T47D (cell line): ENCODE data around the gene PATE4.
A peak's percentile ranks its signal among the peaks of the same experiment; 100 is the strongest.

Source experiments
- DNase-seq, 2 experiments: peaks; one replicate each; pipeline versions ENCODE4 v3.0.0 to v3.0.0-alpha.2; 2011 to 2012; ENCODE audit warnings: low read depth in 1 of 2, low spot score in 1 of 2
- JUND ChIP-seq: IDR thresholded peaks from 2 replicates; pipeline ENCODE4 v1.6.1; 2012; ENCODE audit warnings: low read depth
- in situ Hi-C: cut with HindIII; loops from 2 replicates; pipeline ENCODE4 v1.10.0; 2016; ENCODE audit warnings: low sequenced_read_pairs, low pct_unique_long_range_greater_than_20kb

PATE4 gene

DNA sequence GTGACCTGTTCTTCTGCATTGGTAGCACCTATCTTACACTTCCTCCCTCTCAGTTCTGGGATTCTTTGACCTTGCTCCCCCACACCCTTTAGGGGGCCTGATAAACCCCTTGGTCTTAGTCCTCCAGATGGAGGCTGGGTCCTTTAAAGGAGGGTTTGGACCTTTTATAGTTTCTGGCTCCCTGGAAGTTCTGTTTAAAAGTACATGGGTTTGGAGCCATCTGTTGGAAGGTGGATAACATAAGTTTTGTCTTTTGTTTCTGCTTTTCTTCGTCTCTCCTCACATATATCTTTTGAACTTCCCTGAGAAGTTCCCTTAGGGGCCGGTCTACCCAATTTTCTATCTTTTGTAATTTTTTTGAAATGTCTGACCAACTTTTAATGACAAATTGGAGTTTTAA, 36.4 kb downstream of the PATE4 start:
- in situ Hi-C loops: no loop called here
- TF ChIP-seq JUND: no peak
- peak in 1 of 2 experiments; percentile 57 for DNase-seq

DNA sequence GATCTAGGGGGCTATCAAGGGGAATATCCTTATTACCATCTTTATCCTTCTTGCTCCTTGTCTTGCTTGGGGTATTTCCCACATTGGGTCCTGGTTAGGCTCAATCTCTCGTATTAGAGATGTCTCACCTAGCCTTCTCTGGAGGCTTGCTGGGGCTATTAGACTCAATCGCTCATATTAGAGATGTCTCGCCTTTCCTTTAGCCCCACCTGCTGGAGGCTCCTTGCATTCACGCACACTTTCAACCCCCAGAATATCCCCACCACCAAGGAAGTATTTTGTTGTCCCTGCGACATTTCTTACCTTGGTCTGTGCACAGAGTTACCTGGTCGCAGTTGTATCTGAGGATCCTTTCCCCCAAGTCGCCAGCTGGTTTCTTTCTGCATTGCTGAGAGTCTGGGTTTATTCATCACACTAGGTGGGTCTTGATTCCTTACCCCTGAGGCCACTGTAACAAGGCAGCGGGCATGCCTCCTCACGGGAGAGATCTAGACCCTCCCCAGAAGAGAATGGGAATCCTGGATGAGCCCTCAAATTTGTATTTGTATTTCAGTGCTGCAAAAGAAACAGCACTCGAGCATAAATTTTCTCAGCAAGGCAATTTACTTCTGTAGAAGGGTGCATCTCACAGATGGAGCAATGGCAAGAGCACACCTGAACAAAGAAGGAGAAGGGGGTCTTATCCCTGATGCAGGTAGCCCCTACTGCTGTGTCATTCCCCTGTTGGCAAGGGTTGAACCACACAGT, 38.4 kb downstream of the PATE4 start:
- TF ChIP-seq JUND: no peak
- in situ Hi-C loops: no loop called here
- DNase-seq: peak; percentile 52 to 77

DNA sequence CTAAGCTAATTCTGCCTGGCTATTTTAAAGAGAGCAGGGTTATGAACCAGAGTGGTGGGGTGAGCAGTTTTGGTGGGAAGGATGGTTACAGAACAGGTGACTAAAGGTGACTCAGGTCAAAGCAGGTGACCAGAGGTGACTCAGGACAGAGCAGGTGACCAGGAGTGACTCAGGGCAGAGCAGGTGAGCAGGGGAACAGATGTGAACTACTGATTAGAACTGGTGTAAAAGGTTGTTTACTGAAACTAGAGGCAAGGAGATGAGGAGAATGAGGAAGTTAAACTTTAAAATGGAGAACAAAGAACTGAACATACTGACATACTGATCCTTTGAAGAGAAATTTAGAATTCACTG, 39.0 kb downstream of the PATE4 start:
- no peak for DNase-seq
- in situ Hi-C loops: no loop called here
- no peak for TF ChIP-seq JUND

DNA sequence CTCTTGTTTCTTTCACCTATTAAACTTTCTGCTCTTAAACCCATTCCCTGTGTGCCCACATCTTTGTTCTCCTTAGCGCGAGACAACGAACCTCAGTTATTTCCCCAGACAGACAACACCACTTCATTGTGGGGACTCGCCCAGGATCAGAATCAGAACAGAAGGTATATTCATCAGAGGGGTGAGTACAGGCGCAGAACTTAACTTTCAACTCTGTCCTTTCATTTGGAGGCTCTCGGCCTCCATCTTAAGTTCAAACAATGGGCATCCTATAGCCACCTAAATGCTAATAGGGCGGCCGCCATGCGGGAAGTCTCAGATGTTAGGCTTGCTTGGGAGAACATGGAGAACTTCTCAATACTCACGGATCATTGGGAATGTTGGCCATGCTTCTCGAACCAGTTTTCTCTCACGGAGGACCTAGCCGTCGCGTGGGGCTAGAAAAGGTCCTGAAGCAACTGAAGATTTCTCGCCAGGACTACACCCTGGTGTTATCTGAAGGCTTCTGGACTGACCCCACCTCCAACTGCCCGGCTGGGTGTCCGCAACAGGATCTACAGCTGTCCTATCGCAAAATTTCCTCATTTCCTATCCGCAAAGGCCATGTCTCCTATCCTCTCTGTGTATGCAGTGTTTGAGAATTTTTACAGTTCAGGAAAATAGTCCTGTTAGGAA, 40.9 kb downstream of the PATE4 start:
- no peak for TF ChIP-seq JUND
- in situ Hi-C loops: no loop called here
- DNase-seq: no peak

DNA sequence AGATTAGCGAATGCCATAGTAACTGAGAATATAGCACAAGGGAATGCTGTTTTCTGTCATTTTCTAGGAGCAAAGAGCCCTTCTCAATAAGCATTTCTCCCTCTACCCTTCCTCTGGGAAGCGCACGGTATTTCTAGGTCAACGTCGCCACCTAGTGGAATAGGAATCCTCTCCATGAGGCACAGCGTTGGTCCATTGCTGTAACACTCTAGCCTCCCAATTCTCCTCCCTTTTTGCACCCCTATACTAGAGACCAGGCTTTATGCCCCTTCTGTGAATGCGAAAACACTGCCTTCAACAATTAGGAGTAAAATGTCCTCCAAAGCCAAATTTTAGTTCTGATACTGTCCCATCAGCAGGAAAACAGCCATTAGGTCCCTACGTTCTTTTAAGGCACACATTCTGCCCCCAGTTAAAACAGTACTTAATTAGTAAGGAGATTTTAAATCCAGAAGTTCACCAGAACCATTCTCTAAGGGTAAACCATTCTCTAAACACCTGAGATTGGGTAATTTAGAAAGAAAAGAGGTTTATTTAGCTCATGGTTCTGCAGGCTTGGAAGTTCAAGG, 41.5 kb downstream of the PATE4 start:
- in situ Hi-C loops: no loop called here
- peak; percentile 84 to 91 for DNase-seq

DNA sequence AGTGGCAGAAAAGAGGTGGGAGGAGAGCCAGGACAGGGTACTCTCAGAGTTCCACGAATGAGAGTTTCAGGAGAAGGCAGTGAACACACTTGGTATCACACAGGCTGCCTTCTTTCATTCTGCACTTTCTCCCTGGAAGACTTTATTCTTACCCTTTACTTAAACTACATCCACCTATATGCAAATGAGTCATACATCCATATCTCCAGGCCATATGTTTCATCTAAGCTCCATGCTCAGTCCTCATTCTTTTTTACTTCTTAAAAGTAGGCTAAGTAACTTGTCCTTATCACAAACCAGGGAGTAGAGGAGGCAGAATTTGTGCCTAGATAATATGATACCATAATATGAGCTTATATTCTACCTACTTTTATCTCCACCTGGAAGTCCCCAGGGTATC, 48.2 kb downstream of the PATE4 start:
- in situ Hi-C loops: no loop called here
- TF ChIP-seq JUND: no peak
- DNase-seq: no peak

More for the DNA sequence above, 41.5 kb downstream of the PATE4 start:
- TF ChIP-seq JUND: no peak

DNA sequence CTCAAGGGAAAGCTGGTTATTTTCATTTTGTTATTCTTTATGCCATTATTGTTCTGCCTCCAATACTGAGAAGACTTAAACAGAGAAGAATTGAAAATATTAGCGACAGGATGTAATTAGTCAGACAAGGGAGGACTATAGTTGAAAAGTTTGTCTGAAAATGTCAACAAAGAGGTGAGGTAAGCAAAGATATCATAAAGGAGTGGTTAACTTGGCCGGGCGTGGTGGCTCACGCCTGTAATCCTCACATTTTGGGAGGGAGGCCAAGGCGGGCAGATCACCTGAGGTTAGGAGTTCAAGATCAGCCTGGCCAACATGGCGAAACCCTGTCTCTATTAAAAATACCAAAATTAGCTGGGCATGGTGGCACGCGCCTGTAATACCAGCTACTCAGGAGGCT, 50.3 kb downstream of the PATE4 start:
- DNase-seq: no peak
- TF ChIP-seq JUND: no peak
- in situ Hi-C loops: no loop called here

DNA sequence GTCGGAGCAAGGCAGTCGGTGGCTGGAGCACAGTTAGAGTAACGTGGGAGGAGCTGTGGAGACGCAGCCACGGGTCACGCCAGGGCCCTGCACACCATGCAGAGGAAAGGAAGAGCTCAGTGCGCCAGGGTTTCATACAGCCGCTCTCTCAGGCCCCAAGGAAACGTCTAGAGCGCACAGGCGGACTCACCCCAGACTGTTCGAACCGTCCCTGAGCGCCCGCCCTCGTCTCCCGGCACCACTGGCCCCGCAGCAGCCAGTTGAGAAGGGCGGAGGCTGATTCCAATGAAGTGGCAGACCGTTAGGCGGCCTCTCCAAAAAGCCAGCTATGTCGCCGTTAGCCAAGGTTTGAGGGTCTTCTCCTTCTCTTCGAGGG, 53.9 kb downstream of the PATE4 start:
- peak in 1 of 2 experiments; percentile 82 for DNase-seq
- no peak for TF ChIP-seq JUND
- in situ Hi-C loops: no loop called here

DNA sequence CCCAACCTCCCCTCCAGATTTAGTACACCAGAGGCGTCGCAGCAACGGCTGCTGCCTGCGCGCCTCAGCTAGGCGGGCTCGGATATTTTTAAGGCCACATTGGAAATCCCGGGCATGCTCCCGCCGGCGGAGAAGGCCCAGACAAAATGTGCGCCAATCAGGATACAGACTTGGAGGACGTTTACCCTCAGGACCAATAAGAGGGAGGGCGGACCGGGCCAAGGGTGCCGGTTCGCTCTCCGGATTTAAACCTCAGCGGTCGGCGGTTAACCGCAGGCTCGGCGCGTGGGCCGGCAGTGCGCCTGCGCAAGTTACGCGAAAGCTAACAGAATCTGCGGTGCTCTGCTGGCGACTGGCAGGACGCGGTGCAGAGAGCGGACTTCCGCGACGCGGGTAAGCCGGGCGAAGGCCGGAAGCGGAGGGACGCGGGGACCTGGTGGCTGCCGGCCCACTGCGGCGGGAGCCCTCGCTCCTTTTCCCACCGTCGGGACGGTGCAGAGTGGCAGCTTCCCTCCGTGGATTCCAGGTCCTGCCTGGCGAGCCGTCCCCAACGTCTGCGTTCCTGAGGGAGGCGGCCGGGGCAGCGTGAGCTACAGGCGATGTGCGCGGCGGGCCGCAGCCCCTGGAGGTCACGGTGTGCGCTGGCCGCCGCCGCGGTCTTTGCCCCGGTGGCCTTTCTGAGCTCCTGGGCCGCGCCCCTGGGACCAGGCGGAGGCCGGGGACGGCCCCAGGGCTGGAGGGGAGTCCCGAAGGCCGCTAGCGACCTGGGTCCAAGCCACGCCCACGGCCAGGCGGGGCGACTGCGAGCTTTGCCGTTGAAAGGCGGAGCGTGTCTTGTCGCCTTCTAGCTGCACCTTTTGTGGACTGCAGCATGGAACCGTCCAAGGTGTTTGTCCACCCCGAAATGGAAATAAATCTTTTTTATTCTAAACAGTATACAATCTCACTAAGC, 54.5 kb downstream of the PATE4 start, which contains the start of gene HYLS1:
HYLS1 (plus strand) TSS at position 296 of the 952 bp plus-strand sequence. CDS start 11,701 bp downstream, outside the sequence.
- in situ Hi-C loops: no loop called here
- peak; percentile 97 to 100 for DNase-seq
- TF ChIP-seq JUND: no peak
